A549 (cell line): ENCODE results near the gene CHD6.

Experiments used
- CEBPB ChIP-seq, 2 experiments: fragments of >200 bp in 1 of 2; sonication (Bioruptor Twin) in 1 of 2; formaldehyde crosslinking in 1 of 2; IDR thresholded peaks; 2 replicates each; pipeline ENCODE4 v1.6.1; 2012 to 2016
- CHD4 ChIP-seq: fragments of 200-600 bp; sonication (generic); IDR thresholded peaks from 2 replicates; pipeline ENCODE4 v1.6.1; 2016; ENCODE audit warnings: antibody characterized with exemption, mild to moderate bottlenecking, borderline replicate concordance
- MAZ ChIP-seq: fragments of 150-350 bp; IDR thresholded peaks from 2 replicates; pipeline ENCODE4 v1.6.1; 2014; ENCODE audit warnings: antibody characterized with exemption, low read depth, low read length, borderline replicate concordance
- POLR2AphosphoS2 ChIP-seq: conservative IDR thresholded peaks from 2 replicates; pipeline ENCODE4 v1.6.1; 2012; ENCODE audit warnings: low read length, improper control_type of control experiment, inconsistent platforms
- RNF2 ChIP-seq: fragments of 200-600 bp; sonication (generic); IDR thresholded peaks from 2 replicates; pipeline ENCODE4 v1.6.1; 2016; ENCODE audit warnings: low read depth, mild to moderate bottlenecking, antibody characterized with exemption, moderate library complexity, borderline replicate concordance
- ZFP36 ChIP-seq: fragments of 450-650 bp; IDR thresholded peaks from 2 replicates; pipeline ENCODE4 v1.6.1; 2014; ENCODE audit warnings: borderline replicate concordance; ENCODE audit not compliant: partially characterized antibody
- TF ChIP-seq, protein P1 (sequence below): fragments of >200 bp; sonication (Bioruptor Twin); formaldehyde crosslinking; IDR thresholded peaks from 3 replicates; pipeline ENCODE4 v1.5.1; 2016
- TF ChIP-seq, protein P2 (sequence below): fragments of 450-650 bp; IDR thresholded peaks from 2 replicates; pipeline ENCODE4 v1.6.1; 2014; ENCODE audit warnings: antibody characterized with exemption
- TF ChIP-seq, protein P3 (sequence below): fragments of 250-450 bp; sonication (Bioruptor Pico); IDR thresholded peaks from 2 replicates; pipeline ENCODE4 v1.5.0; 2021; ENCODE audit warnings: mild to moderate bottlenecking, moderate library complexity, borderline replicate concordance
- TF ChIP-seq, protein P4 (sequence below): IDR thresholded peaks from 2 replicates; pipeline ENCODE4 v1.6.1; 2012

DNA sequence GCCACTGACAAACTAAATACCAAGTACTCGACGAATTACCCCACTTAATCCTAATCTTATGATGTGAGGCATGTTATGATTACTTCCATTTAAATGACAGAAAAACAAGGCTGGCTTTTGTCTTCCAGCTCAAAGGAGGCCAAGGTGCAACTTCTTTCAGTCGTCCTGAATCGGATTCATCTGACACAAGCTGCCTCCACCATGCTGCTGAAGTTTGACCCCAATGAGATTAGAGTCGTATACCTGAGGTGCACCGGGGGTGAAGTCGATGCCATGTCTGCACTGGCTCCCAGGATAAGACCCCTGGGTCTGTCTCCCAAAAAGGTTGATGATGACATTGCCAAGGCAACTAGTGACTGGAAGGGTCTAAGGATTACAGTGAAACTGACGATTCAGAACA, 71.0 kb downstream of the CHD6 start:
- no peak for TF ChIP-seq POLR2AphosphoS2
- TF ChIP-seq, protein P1, sequence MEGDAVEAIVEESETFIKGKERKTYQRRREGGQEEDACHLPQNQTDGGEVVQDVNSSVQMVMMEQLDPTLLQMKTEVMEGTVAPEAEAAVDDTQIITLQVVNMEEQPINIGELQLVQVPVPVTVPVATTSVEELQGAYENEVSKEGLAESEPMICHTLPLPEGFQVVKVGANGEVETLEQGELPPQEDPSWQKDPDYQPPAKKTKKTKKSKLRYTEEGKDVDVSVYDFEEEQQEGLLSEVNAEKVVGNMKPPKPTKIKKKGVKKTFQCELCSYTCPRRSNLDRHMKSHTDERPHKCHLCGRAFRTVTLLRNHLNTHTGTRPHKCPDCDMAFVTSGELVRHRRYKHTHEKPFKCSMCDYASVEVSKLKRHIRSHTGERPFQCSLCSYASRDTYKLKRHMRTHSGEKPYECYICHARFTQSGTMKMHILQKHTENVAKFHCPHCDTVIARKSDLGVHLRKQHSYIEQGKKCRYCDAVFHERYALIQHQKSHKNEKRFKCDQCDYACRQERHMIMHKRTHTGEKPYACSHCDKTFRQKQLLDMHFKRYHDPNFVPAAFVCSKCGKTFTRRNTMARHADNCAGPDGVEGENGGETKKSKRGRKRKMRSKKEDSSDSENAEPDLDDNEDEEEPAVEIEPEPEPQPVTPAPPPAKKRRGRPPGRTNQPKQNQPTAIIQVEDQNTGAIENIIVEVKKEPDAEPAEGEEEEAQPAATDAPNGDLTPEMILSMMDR = no peak
- TF ChIP-seq, protein P2, sequence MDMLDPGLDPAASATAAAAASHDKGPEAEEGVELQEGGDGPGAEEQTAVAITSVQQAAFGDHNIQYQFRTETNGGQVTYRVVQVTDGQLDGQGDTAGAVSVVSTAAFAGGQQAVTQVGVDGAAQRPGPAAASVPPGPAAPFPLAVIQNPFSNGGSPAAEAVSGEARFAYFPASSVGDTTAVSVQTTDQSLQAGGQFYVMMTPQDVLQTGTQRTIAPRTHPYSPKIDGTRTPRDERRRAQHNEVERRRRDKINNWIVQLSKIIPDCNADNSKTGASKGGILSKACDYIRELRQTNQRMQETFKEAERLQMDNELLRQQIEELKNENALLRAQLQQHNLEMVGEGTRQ = no peak
- no peak for TF ChIP-seq CHD4
- TF ChIP-seq, protein P3, sequence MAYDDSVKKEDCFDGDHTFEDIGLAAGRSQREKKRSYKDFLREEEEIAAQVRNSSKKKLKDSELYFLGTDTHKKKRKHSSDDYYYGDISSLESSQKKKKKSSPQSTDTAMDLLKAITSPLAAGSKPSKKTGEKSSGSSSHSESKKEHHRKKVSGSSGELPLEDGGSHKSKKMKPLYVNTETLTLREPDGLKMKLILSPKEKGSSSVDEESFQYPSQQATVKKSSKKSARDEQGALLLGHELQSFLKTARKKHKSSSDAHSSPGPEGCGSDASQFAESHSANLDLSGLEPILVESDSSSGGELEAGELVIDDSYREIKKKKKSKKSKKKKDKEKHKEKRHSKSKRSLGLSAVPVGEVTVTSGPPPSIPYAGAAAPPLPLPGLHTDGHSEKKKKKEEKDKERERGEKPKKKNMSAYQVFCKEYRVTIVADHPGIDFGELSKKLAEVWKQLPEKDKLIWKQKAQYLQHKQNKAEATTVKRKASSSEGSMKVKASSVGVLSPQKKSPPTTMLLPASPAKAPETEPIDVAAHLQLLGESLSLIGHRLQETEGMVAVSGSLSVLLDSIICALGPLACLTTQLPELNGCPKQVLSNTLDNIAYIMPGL (CRISPR knock-in tag) = no peak
- TF ChIP-seq, protein P4, sequence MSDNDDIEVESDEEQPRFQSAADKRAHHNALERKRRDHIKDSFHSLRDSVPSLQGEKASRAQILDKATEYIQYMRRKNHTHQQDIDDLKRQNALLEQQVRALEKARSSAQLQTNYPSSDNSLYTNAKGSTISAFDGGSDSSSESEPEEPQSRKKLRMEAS = no peak
- no peak for TF ChIP-seq RNF2
- no peak for TF ChIP-seq MAZ
- no peak for TF ChIP-seq CEBPB (IDR thresholded peaks at IDR 0.05)
- no peak for TF ChIP-seq ZFP36
